ENCODE data around the gene PLEKHD1. TPM values are rescaled to one million over a fixed set of nuclear protein-coding genes. Genes with fewer than 3 reads are reported as not detected.
"Not testable (repeated sequence)": the region's sequence is repeated elsewhere in the genome, so short reads cannot be mapped to it uniquely, and the experiment has no call there.

Gene PLEKHD1
- total RNA-seq, 1 donor from 2014 or later = not detected

GRCh38 chr14:69473946-69474345 is 10.6 kb upstream of the PLEKHD1 start:
- H3K9me3 ChIP-seq (ENCODE audit: low read depth) = no peaks in the 10 kb centered on the region
- H3K27ac ChIP-seq = no peak overlapping the region
- H3K9ac ChIP-seq = no peak overlapping the region
- Mint-ChIP-seq H3K27me3 (ENCODE audit: insufficient read depth, low read depth) (no peaks in the 10 kb centered on the region), H3K36me3 (no peaks in the 10 kb centered on the region), H3K4me1 (no peaks in the 10 kb centered on the region), H3K27ac (no peak overlapping the region), H3K9me3 (no peaks in the 10 kb centered on the region), H3K4me3 (no peak overlapping the region)
- H2AFZ ChIP-seq (replicated peaks) = no peak overlapping the region
- no peaks in the 10 kb centered on the region for H3K36me3 ChIP-seq
- H4K20me1 ChIP-seq (ENCODE audit: low read depth) = no peaks in the 10 kb centered on the region
- peaks cover 4% of the 10 kb centered on the region for H3K27me3 ChIP-seq
- no peak overlapping the region for H3K4me2 ChIP-seq
- H3F3A ChIP-seq (ENCODE audit: low read depth) = no peaks in the 10 kb centered on the region
- H3K79me2 ChIP-seq (ENCODE audit: low read depth) = no peaks in the 10 kb centered on the region
- H3K4me1 ChIP-seq = no peaks in the 10 kb centered on the region
- TF ChIP-seq EZH2phosphoT487 (IDR thresholded peaks at IDR 0.05) = no peak
- DNase-seq (ENCODE audit: low spot score) = no peak
- no peak overlapping the region for H3K4me3 ChIP-seq

- Histone ChIP-seq H3K4me1 (no peaks in the 10 kb centered on the region), H4K20me1 (ENCODE audit: low read depth) (no peaks in the 10 kb centered on the region), H3K9me3 (ENCODE audit: low read depth) (no peaks in the 10 kb centered on the region), H3F3A (ENCODE audit: low read depth) (no peaks in the 10 kb centered on the region), H3K36me3 (no peaks in the 10 kb centered on the region), H3K79me2 (ENCODE audit: low read depth) (no peaks in the 10 kb centered on the region), H3K27ac (no peak overlapping the region), H3K4me3 (no peak overlapping the region), H3K27me3 (peaks cover 13% of the 10 kb centered on the region), H3K4me2 (no peak overlapping the region), H2AFZ (replicated peaks) (no peak overlapping the region), H3K9ac (no peak overlapping the region)
- no peaks in the 10 kb centered on the region for H3K4me1 Mint-ChIP-seq
- TF ChIP-seq EZH2 (IDR thresholded peaks at IDR 0.05) (no peak), EZH2phosphoT487 (IDR thresholded peaks at IDR 0.05) (no peak), CTCF (IDR thresholded peaks at IDR 0.05) (peak; percentile 64)
- no peaks in the 10 kb centered on the region for H3K36me3 Mint-ChIP-seq
- no peaks in the 10 kb centered on the region for H3K27me3 Mint-ChIP-seq (ENCODE audit: insufficient read depth, low read depth)
- peak; percentile 47 for DNase-seq (ENCODE audit: low spot score)
- H3K9me3 Mint-ChIP-seq = no peaks in the 10 kb centered on the region
- H3K27ac Mint-ChIP-seq = no peak overlapping the region
- H3K4me3 Mint-ChIP-seq = no peak overlapping the region
Measured at GRCh38 chr14:69475194-69475818, 9.2 kb upstream of the PLEKHD1 start.

- H3K27ac Mint-ChIP-seq; H3K27ac ChIP-seq; H4K20me1 ChIP-seq (ENCODE audit: low read depth); H3K36me3 Mint-ChIP-seq; H3K4me3 Mint-ChIP-seq; H3K9me3 ChIP-seq (ENCODE audit: low read depth); H3K4me1 Mint-ChIP-seq; H3K36me3 ChIP-seq; H3K4me1 ChIP-seq; H3K4me2 ChIP-seq; H3K9me3 Mint-ChIP-seq; H3K79me2 ChIP-seq (ENCODE audit: low read depth); H3K9ac ChIP-seq; H3K4me3 ChIP-seq; DNase-seq (ENCODE audit: low spot score); H3F3A ChIP-seq (ENCODE audit: low read depth); H3K27me3 Mint-ChIP-seq (ENCODE audit: insufficient read depth, low read depth); H2AFZ ChIP-seq (replicated peaks): not testable (repeated sequence)
- peak; percentile 12 for TF ChIP-seq CTCF (IDR thresholded peaks at IDR 0.05)
- H3K27me3 ChIP-seq = peaks cover 29% of the 10 kb centered on the region
Measured at GRCh38 chr14:69476824-69477450, 7.6 kb upstream of the PLEKHD1 start.

GRCh38 chr14:69478055-69478454 is 6.5 kb upstream of the PLEKHD1 start:
- H3K9me3 Mint-ChIP-seq; H3K4me2 ChIP-seq; H3K4me1 Mint-ChIP-seq; H3K4me3 ChIP-seq; H3K79me2 ChIP-seq (ENCODE audit: low read depth); H3K27ac ChIP-seq; H3K4me1 ChIP-seq; DNase-seq (ENCODE audit: low spot score); H4K20me1 ChIP-seq (ENCODE audit: low read depth); H3K27ac Mint-ChIP-seq; H3K36me3 ChIP-seq; H3F3A ChIP-seq (ENCODE audit: low read depth); H2AFZ ChIP-seq (replicated peaks); H3K4me3 Mint-ChIP-seq; H3K9ac ChIP-seq; H3K9me3 ChIP-seq (ENCODE audit: low read depth); H3K36me3 Mint-ChIP-seq: not testable (repeated sequence)
- H3K27me3 ChIP-seq = peaks cover 40% of the 10 kb centered on the region
- peaks cover 12% of the 10 kb centered on the region for H3K27me3 Mint-ChIP-seq (ENCODE audit: insufficient read depth, low read depth)

All from neural progenitor cell (in vitro differentiated cells).